ENCODE measurements around the gene NALCN.

GRCh38 chr13:101017123-101017872 lies 399.0 kb downstream of the NALCN start:
- no peak for TF ChIP-seq CTCF (conservative IDR thresholded peaks at IDR 0.05 in 1 of 2, IDR thresholded peaks at IDR 0.05 in 1 of 2; ENCODE audit: low read depth in 1 of 2, low read length in 2 of 2)
- TF ChIP-seq EZH2 (IDR thresholded peaks at IDR 0.05; ENCODE audit: low read length, missing control alignments): no peak

Data from fibroblast of lung (primary cell).